GM12878 (cell line): ENCODE data around the gene ATOSA. TPM values are rescaled to one million over a fixed set of nuclear protein-coding genes. Genes with fewer than 3 reads are reported as not detected.

Experiments used
- ATAC-seq: fragments of 200-7000 bp; cut with Tn5 transposase; 3 replicates; pipeline ENCODE4 v1.9.1; 2020; ENCODE audit warnings: mild to moderate bottlenecking, moderate library complexity
- BruUV-seq: library from RNA; stranded (reverse); fragments of 400-500 nt; replicated peaks from 2 replicates; lab custom pipeline; 2021; lab: Mats Ljungman, UMichigan
- CTCF ChIA-PET: fragments of 300-600 bp; sonication (Branson Sonifier 250); formaldehyde crosslinking; extraction: SDS; loops from one replicate; lab custom pipeline; 2021; ENCODE audit warnings: inconsistent platforms; lab: Yijun Ruan, JAX
- POLR2A ChIA-PET: fragments of 350-600 bp; formaldehyde crosslinking; extraction: SDS; loops from one replicate; lab custom pipeline; 2021; ENCODE audit warnings: inconsistent platforms; lab: Charles Lee
- RAD21 ChIA-PET: fragments of 300-600 bp; sonication (Branson Sonifier 250); formaldehyde crosslinking; loops from one replicate; lab custom pipeline; 2023; ENCODE audit warnings: antibody characterized with exemption; ENCODE audit not compliant: unreplicated experiment; lab: Charles Lee
- SMC1A ChIA-PET: fragments of 300-600 bp; sonication (Branson Sonifier 250); formaldehyde crosslinking; loops from one replicate; lab custom pipeline; 2023; ENCODE audit not compliant: unreplicated experiment, uncharacterized antibody; lab: Charles Lee
- DNase-seq: peaks from one replicate; pipeline ENCODE4 v3.0.0-alpha.2; 2011; ENCODE audit warnings: low read depth, low spot score
- FAIRE-seq: peaks from 3 replicates; lab custom pipeline; 2011; peaks lifted over from hg19 to GRCh38; lab: Jason Lieb, UNC
- H2AFZ ChIP-seq: 2 replicates; pipeline ENCODE4 v1.6.0; 2011; ENCODE audit warnings: low read depth, low read length, control low read depth; ENCODE audit not compliant: control insufficient read depth
- H3K27ac ChIP-seq: 2 replicates; pipeline ENCODE4 v1.5.1; 2011; ENCODE audit warnings: control low read depth; ENCODE audit not compliant: control insufficient read depth, insufficient read depth
- H3K27me3 ChIP-seq, 2 experiments: replicated peaks in 1 of 2; 2 replicates each; pipeline versions ENCODE4 v1.6.0 to v1.6.1; 2011; ENCODE audit warnings: low read length in 1 of 2; ENCODE audit not compliant: control insufficient read depth in 2 of 2, insufficient read depth in 2 of 2
- H3K36me3 ChIP-seq, 2 experiments: 2 replicates each; pipeline ENCODE4 v1.5.1; 2011; ENCODE audit warnings: low read length in 1 of 2; ENCODE audit not compliant: control insufficient read depth in 2 of 2, insufficient read depth in 2 of 2
- H3K4me1 ChIP-seq: 2 replicates; pipeline ENCODE4 v1.6.1; 2011; ENCODE audit warnings: mild to moderate bottlenecking, low read length, moderate library complexity, mixed read lengths; ENCODE audit not compliant: control insufficient read depth, insufficient read depth
- H3K4me2 ChIP-seq: 2 replicates; pipeline ENCODE4 v1.6.0; 2011; ENCODE audit warnings: control low read depth; ENCODE audit not compliant: control insufficient read depth, insufficient read depth
- H3K4me3 ChIP-seq: fragments of 200-600 bp; sonication (generic); 2 replicates; pipeline ENCODE4 v1.5.1; 2016
- H3K79me2 ChIP-seq: 2 replicates; pipeline ENCODE4 v1.6.0; 2011; ENCODE audit warnings: low read length; ENCODE audit not compliant: control insufficient read depth, insufficient read depth
- H3K9ac ChIP-seq: 2 replicates; pipeline ENCODE4 v1.8.0; 2011; ENCODE audit warnings: low read length, control low read depth, mixed read lengths; ENCODE audit not compliant: control insufficient read depth, insufficient read depth
- H3K9me3 ChIP-seq: replicated peaks from 3 replicates; pipeline ENCODE4 v1.5.1; 2011; ENCODE audit warnings: mild to moderate bottlenecking, low read length; ENCODE audit not compliant: control insufficient read depth, insufficient read depth
- H4K20me1 ChIP-seq: 2 replicates; pipeline ENCODE4 v1.6.0; 2011; ENCODE audit not compliant: control insufficient read depth, insufficient read depth
- MXI1 ChIP-seq: fragments of 150-350 bp; IDR thresholded peaks from 2 replicates; pipeline ENCODE4 v1.6.1; 2011; ENCODE audit warnings: low read depth, mild to moderate bottlenecking, inconsistent platforms, low read length, improper control_type of control experiment
- NFIC ChIP-seq: IDR thresholded peaks from 2 replicates; pipeline ENCODE4 v1.6.1; 2012; ENCODE audit warnings: low read depth, mild to moderate bottlenecking, inconsistent platforms, low read length, moderate library complexity
- PAX5 ChIP-seq: IDR thresholded peaks from 2 replicates; pipeline ENCODE4 v1.6.1; 2011; ENCODE audit warnings: low read depth, low read length, borderline replicate concordance
- POU2F2 ChIP-seq: IDR thresholded peaks from 3 replicates; pipeline ENCODE4 v1.6.1; 2011; ENCODE audit warnings: low read depth, mild to moderate bottlenecking, low read length, borderline replicate concordance
- RAD51 ChIP-seq: fragments of 450-650 bp; IDR thresholded peaks from 2 replicates; pipeline ENCODE4 v1.6.1; 2016; ENCODE audit warnings: moderate library complexity, mild to moderate bottlenecking, inconsistent platforms
- RCOR1 ChIP-seq: conservative IDR thresholded peaks from 2 replicates; pipeline ENCODE4 v1.6.1; 2012; ENCODE audit warnings: low read depth, low read length, improper control_type of control experiment
- SIN3A ChIP-seq: IDR thresholded peaks from 2 replicates; pipeline ENCODE4 v1.6.1; 2012; ENCODE audit warnings: low read depth, low read length, improper control_type of control experiment
- TARDBP ChIP-seq: IDR thresholded peaks from 2 replicates; pipeline ENCODE4 v1.6.1; 2016; ENCODE audit warnings: borderline replicate concordance
- WRNIP1 ChIP-seq: IDR thresholded peaks from 2 replicates; pipeline ENCODE4 v1.6.1; 2011; ENCODE audit warnings: low read depth, low read length, improper control_type of control experiment, borderline replicate concordance
- WGBS: methylation state at CpG from one replicate; pipeline ENCODE4 v1.1.6; 2016; ENCODE audit warnings: low lambda C conversion rate; ENCODE audit not compliant: insufficient replicate concordance, insufficient coverage; ENCODE audit errors: missing lambda C conversion rate; 5-methylcytosine and 5-hydroxymethylcytosine counted together
- in situ Hi-C: fragments of 300-500 bp; cut with MboI; formaldehyde crosslinking; loops from 9 replicates; pipeline ENCODE4 v1.14.3; 2018; ENCODE audit warnings: mixed read lengths
- intact Hi-C: fragments of 100-400 bp; cut with micrococcal nuclease; formaldehyde crosslinking; loops from one replicate; pipeline ENCODE4 v1.14.2; 2022; ENCODE audit not compliant: unreplicated experiment
- polyA plus RNA-seq, 11 experiments: library from polyadenylated mRNA; depleted of rRNA in 4 of 11; unstranded in 6 of 11; stranded (reverse) in 5 of 11; fragments of >200 nt; fragmentation: Nextera tagmentation in 4 of 11; fragmentation: Illumina TruSeq in 1 of 11; extraction: Ambion mirVana in 4 of 11; extraction: Trizol in 1 of 11; gene quantifications; 1 replicate in 1 of 11; 2 replicates in 10 of 11; pipeline versions ENCODE4 v1.2.1 to v1.2.3, GENCODE V29; 2011 to 2016; ENCODE audit warnings: inconsistent platforms in 2 of 11, missing spikeins in 2 of 11, low read depth in 1 of 11
- total RNA-seq, 4 experiments: library from RNA; depleted of rRNA in 3 of 4; stranded (reverse); fragments of >200 nt in 3 of 4; fragmentation: Illumina TruSeq in 1 of 4; extraction: Trizol in 1 of 4; gene quantifications; 2 replicates each; pipeline versions ENCODE4 v1.2.1 to v1.2.3, GENCODE V29; 2013 to 2021
- TF ChIP-seq, protein P1 (sequence below): IDR thresholded peaks from 2 replicates; pipeline ENCODE4 v1.6.1; 2011; ENCODE audit warnings: borderline replicate concordance, low read depth, mild to moderate bottlenecking, moderate library complexity, low read length; ENCODE audit not compliant: insufficient read depth, poor library complexity, severe bottlenecking
- TF ChIP-seq, protein P2 (sequence below): fragments of 450-650 bp; conservative IDR thresholded peaks from 2 replicates; pipeline ENCODE4 v1.6.1; 2017; ENCODE audit warnings: mild to moderate bottlenecking, moderate library complexity
- TF ChIP-seq, protein P3 (sequence below): fragments of 450-650 bp; IDR thresholded peaks from 2 replicates; pipeline ENCODE4 v1.6.1; 2016; ENCODE audit warnings: mild to moderate bottlenecking
- TF ChIP-seq, protein P4 (sequence below): fragments of 450-650 bp; IDR thresholded peaks from 2 replicates; pipeline ENCODE4 v1.6.1; 2018; ENCODE audit warnings: borderline replicate concordance, mild to moderate bottlenecking; ENCODE audit not compliant: partially characterized antibody
- TF ChIP-seq, protein P5 (sequence below): fragments of 450-650 bp; formaldehyde crosslinking; IDR thresholded peaks from 2 replicates; pipeline ENCODE4 v1.4.0; 2022; ENCODE audit warnings: mild to moderate bottlenecking, moderate library complexity

ATOSA gene
- total and polyA plus RNA-seq, 10 of the 15 experiments (the other 5 are each of a cell fraction or from before 2014, with no cell fraction given): 6.8 to 24.3 (median 14.6) TPM

DNA sequence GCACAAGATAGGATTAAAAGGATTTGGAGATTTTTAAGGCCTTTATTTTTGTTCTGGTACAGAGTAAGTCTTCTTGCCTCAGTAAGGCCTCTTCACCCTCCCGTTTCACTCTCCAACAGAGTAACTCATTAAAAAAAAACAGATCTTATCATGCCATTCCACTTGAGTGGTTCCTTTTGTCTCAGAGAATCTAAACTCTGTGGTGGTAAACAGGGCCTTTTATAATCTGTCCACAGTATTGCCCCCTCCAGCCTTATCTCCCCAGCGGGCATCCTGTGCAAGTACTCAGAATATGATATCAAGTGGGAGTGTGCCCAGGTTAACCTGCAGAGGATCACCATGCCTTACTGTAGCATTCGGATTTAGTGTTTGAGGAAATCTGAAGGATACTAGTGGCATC, 20.3 kb upstream of the ATOSA start:
- in situ Hi-C loops (no loop called here), intact Hi-C loops (no loop called here)
- no peak overlapping the region for H3K27ac ChIP-seq
- H3K4me1 ChIP-seq: no peaks in the 10 kb centered on the region
- no peaks in the 10 kb centered on the region; a peak in 1 of 4 replicates for H3K27me3 ChIP-seq
- no peak overlapping the region for H2AFZ ChIP-seq
- ChIA-PET CTCF (no interaction called here), RAD21 (no interaction called here), SMC1A (no interaction called here), POLR2A (interaction anchor here (0.6 kb wide), 1 partner anchor 10 kb away, joined by 3 read pairs; no protein-coding TSS in a partner anchor)
- DNase-seq (no peak), ATAC-seq (no peak), FAIRE-seq (no peak)
- BruUV-seq: no TSS peak
- 82% methylated on average over 3 of the region's 3 CpGs for WGBS
- no peak overlapping the region for H3K4me3 ChIP-seq
- H3K79me2 ChIP-seq: no peaks in the 10 kb centered on the region
- H3K36me3 ChIP-seq: no peaks in the 10 kb centered on the region
- H3K4me2 ChIP-seq: no peak overlapping the region
- H3K9me3 ChIP-seq: no peaks in the 10 kb centered on the region
- H4K20me1 ChIP-seq: no peaks in the 10 kb centered on the region
- H3K9ac ChIP-seq: no peak overlapping the region
- TF ChIP-seq RAD51: no peak
- TF ChIP-seq, protein P1, sequence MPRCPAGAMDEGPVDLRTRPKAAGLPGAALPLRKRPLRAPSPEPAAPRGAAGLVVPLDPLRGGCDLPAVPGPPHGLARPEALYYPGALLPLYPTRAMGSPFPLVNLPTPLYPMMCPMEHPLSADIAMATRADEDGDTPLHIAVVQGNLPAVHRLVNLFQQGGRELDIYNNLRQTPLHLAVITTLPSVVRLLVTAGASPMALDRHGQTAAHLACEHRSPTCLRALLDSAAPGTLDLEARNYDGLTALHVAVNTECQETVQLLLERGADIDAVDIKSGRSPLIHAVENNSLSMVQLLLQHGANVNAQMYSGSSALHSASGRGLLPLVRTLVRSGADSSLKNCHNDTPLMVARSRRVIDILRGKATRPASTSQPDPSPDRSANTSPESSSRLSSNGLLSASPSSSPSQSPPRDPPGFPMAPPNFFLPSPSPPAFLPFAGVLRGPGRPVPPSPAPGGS: no peak
- no peak for TF ChIP-seq MXI1
- TF ChIP-seq, protein P2, sequence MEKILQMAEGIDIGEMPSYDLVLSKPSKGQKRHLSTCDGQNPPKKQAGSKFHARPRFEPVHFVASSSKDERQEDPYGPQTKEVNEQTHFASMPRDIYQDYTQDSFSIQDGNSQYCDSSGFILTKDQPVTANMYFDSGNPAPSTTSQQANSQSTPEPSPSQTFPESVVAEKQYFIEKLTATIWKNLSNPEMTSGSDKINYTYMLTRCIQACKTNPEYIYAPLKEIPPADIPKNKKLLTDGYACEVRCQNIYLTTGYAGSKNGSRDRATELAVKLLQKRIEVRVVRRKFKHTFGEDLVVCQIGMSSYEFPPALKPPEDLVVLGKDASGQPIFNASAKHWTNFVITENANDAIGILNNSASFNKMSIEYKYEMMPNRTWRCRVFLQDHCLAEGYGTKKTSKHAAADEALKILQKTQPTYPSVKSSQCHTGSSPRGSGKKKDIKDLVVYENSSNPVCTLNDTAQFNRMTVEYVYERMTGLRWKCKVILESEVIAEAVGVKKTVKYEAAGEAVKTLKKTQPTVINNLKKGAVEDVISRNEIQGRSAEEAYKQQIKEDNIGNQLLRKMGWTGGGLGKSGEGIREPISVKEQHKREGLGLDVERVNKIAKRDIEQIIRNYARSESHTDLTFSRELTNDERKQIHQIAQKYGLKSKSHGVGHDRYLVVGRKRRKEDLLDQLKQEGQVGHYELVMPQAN: no peak
- no peak for TF ChIP-seq RCOR1
- no peak for TF ChIP-seq NFIC
- TF ChIP-seq, protein P3, sequence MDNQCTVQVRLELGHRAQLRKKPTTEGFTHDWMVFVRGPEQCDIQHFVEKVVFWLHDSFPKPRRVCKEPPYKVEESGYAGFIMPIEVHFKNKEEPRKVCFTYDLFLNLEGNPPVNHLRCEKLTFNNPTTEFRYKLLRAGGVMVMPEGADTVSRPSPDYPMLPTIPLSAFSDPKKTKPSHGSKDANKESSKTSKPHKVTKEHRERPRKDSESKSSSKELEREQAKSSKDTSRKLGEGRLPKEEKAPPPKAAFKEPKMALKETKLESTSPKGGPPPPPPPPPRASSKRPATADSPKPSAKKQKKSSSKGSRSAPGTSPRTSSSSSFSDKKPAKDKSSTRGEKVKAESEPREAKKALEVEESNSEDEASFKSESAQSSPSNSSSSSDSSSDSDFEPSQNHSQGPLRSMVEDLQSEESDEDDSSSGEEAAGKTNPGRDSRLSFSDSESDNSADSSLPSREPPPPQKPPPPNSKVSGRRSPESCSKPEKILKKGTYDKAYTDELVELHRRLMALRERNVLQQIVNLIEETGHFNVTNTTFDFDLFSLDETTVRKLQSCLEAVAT: no peak
- TF ChIP-seq, protein P4, sequence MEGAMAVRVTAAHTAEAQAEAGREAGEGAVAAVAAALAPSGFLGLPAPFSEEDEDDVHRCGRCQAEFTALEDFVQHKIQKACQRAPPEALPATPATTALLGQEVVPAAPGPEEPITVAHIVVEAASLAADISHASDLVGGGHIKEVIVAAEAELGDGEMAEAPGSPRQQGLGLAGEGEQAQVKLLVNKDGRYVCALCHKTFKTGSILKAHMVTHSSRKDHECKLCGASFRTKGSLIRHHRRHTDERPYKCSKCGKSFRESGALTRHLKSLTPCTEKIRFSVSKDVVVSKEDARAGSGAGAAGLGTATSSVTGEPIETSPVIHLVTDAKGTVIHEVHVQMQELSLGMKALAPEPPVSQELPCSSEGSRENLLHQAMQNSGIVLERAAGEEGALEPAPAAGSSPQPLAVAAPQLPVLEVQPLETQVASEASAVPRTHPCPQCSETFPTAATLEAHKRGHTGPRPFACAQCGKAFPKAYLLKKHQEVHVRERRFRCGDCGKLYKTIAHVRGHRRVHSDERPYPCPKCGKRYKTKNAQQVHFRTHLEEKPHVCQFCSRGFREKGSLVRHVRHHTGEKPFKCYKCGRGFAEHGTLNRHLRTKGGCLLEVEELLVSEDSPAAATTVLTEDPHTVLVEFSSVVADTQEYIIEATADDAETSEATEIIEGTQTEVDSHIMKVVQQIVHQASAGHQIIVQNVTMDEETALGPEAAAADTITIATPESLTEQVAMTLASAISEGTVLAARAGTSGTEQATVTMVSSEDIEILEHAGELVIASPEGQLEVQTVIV: no peak
- TF ChIP-seq PAX5: no peak
- TF ChIP-seq, protein P5, sequence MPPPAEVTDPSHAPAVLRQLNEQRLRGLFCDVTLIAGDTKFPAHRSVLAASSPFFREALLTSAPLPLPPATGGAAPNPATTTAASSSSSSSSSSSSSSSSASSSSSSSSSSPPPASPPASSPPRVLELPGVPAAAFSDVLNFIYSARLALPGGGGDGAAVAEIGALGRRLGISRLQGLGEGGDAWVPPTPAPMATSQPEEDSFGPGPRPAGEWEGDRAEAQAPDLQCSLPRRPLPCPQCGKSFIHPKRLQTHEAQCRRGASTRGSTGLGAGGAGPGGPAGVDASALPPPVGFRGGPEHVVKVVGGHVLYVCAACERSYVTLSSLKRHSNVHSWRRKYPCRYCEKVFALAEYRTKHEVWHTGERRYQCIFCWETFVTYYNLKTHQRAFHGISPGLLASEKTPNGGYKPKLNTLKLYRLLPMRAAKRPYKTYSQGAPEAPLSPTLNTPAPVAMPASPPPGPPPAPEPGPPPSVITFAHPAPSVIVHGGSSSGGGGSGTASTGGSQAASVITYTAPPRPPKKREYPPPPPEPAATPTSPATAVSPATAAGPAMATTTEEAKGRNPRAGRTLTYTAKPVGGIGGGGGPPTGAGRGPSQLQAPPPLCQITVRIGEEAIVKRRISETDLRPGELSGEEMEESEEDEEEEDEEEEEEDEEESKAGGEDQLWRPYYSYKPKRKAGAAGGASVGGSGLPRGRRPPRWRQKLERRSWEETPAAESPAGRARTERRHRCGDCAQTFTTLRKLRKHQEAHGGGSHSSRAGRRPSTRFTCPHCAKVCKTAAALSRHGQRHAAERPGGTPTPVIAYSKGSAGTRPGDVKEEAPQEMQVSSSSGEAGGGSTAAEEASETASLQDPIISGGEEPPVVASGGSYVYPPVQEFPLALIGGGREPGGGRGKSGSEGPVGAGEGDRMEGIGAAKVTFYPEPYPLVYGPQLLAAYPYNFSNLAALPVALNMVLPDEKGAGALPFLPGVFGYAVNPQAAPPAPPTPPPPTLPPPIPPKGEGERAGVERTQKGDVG (CRISPR knock-in tag): no peak
- no peak for TF ChIP-seq TARDBP
- no peak for TF ChIP-seq WRNIP1
- TF ChIP-seq SIN3A: no peak
- TF ChIP-seq POU2F2: no peak
